HG03064 (cell line): ENCODE data around the gene OGFOD2.

Source experiments
- ATAC-seq: cut with Tn5 transposase; IDR thresholded peaks from one replicate; pipeline ENCODE4 v1.9.1; 2021; ENCODE audit warnings: low read depth; ENCODE audit not compliant: unreplicated experiment

Gene OGFOD2

GRCh38 chr12:122974274-122974891 is 661 bp upstream of the OGFOD2 start:
- ATAC-seq, result peak; percentile 66

GRCh38 chr12:122975790-122976647 is 975 bp downstream of the OGFOD2 start:
- ATAC-seq, result no peak

- no peak for ATAC-seq
Observed at GRCh38 chr12:122976648-122976975, 1.6 kb downstream of the OGFOD2 start.

- ATAC-seq, result no peak
Observed at GRCh38 chr12:122977153-122977552, 2.1 kb downstream of the OGFOD2 start.

- ATAC-seq, result no peak
Observed at GRCh38 chr12:122977655-122978392, 2.8 kb downstream of the OGFOD2 start.

GRCh38 chr12:122978507-122978955 is 3.5 kb downstream of the OGFOD2 start:
- ATAC-seq, result no peak

- ATAC-seq, result no peak
Observed at GRCh38 chr12:122979001-122979907, 4.2 kb downstream of the OGFOD2 start.

GRCh38 chr12:122979908-122980182 is 4.8 kb downstream of the OGFOD2 start:
- no peak for ATAC-seq

- ATAC-seq, result peak; percentile 53
Observed at GRCh38 chr12:122980183-122981035, 5.4 kb downstream of the OGFOD2 start, which contains the start of gene ARL6IP4. TSS of gene ARL6IP4 (plus strand) at chr12:122980681. CDS start at chr12:122981140, 459 bp downstream.

GRCh38 chr12:122981036-122981471 is 6.0 kb downstream of the OGFOD2 start:
- no peak for ATAC-seq

GRCh38 chr12:122981587-122982476 is 6.8 kb downstream of the OGFOD2 start:
- ATAC-seq, result no peak

- ATAC-seq, result no peak
Observed at GRCh38 chr12:122982477-122982815, 7.4 kb downstream of the OGFOD2 start.

- no peak for ATAC-seq
Observed at GRCh38 chr12:122982963-122983788, 8.1 kb downstream of the OGFOD2 start.

- no peak for ATAC-seq
Observed at GRCh38 chr12:122983789-122984515, 8.9 kb downstream of the OGFOD2 start.

- ATAC-seq, result no peak
Observed at GRCh38 chr12:122984612-122985337, 9.7 kb downstream of the OGFOD2 start.
